GM20431 (cell line): ENCODE measurements around the gene C9orf85.
"Not testable (repeated sequence)": the region's sequence is repeated elsewhere in the genome, so short reads cannot be mapped to it uniquely, and the experiment has no call there.

Experiments
- in situ Hi-C: fragments of 300-500 bp; cut with MseI, MboI; formaldehyde crosslinking; loops from one replicate; pipeline ENCODE4 v1.15.0; 2020; ENCODE audit warnings: low sequenced_read_pairs; ENCODE audit not compliant: unreplicated experiment

The C9orf85 gene

DNA sequence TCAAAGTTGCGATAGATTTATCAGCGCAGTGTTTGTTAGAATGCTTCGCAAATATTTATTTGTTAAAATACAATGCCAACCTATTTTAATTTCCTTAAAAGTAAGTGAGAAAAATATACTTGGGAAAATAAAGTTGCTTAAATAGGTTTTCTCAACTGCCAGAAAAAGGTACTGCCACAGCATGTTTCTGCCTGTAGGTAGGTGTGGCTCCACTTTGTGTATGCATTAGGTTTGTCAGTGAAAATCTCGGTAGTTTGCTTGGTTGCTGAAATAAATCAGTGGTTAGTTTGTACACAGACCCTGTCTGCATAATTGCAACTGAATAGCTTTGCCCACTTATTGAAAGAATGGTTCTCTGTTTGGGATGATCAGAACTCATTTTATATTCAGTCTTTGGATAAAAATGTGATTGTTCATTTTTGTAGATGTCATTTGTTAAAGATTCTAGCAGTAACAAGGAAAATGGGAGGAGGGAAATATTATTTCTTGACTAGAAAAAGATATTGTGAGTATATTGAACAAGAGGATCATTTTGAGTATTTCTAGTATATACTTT is 25.7 kb downstream of the C9orf85 start:
- in situ Hi-C loops, result no loop called here

DNA sequence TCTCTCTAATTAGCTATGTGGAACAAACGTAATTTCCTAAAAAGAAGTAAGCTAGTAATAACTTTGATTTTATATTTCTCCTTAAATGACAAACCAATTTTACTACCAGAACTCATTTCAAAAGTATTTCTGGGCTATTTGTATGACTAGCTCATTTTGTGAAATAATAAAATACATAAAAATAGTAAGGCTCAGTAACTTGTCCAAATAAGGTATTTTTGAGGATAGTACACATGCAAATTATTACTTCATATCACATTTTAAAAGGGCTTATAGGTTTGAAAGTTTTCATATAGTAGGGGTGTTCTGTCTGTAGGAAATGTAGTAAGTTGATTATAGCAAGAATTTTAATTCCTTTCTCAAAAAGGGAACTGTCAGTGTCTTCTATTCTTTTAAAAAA is 26.5 kb downstream of the C9orf85 start:
- in situ Hi-C loops, result no loop called here

DNA sequence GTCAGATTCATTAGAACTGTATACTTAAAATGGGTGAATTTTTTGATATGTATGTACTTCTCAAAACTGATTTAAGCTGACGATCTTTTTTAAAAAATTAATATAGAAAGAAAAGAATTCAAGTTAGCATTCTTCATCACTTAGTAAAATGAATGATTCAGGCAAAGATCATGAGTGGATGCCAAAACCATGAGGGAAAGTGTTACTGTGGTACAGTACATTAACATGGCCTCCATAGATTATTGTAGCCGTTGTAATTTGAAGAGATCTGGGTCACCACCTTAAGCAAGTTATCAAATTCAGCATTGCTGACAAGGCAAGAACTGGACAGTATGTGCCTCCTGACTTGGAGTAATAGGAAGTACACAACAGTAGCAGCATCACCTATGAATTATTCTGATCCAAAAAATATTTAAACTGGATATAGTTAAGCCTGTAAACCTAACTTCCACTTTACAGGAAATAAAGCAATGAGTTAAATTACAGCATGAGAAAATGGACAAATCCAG is 29.7 kb downstream of the C9orf85 start:
- in situ Hi-C loops, result no loop called here

DNA sequence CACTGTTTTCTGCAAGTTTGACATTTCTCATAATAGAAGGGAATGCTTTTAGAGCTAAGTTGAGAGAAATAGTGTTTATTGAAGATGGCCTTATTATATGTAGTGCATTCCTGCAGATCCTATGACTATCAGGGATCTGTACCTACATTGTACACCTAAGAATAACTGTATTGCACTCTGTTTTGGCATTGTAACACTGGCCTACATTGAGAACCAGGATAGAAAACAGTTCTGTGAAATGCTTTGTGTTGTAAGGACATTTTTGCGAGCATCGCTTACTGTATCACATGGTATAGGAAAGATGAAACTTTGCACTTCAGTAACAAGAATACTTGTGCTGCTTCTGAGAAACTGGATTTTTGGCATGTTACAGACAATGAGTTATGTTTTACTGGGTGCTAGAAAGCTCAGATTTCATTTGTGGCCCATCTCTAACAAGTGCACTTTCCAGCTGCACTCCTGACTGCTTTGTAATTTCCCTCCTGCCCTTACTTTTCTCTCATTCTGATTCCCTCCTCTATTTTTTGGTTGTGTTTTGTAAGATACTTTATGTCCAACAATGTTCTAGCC is 30.6 kb downstream of the C9orf85 start:
- in situ Hi-C loops, result no loop called here

DNA sequence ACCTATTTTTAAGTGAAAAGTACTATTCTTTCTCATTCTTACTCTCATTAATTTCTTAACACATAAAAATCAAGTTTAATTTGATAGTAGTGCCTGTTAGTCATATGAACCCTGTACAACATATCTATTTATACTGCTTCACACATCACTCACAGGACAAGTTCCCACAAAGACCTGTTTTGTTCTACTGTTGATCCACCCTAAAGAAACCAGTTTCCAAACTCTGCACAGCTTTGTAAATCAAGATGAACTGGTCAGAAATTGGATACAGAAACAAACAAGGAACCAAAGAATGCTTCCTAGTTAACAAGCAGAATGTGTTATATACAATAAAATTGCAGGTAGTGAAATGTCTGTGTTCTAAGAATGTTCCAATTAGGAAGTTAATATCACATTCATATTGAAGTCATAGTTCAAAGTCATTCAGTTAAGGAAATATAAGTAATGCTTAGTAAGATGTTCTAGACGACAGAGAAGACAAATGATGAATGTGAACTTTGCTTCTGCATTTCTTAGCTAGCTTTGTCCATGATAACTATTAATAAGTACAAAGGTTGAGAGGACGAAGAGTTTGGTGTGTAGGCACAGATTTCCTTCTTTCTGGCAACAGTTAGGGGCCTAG is 33.4 kb downstream of the C9orf85 start:
- in situ Hi-C loops, result no loop called here

DNA sequence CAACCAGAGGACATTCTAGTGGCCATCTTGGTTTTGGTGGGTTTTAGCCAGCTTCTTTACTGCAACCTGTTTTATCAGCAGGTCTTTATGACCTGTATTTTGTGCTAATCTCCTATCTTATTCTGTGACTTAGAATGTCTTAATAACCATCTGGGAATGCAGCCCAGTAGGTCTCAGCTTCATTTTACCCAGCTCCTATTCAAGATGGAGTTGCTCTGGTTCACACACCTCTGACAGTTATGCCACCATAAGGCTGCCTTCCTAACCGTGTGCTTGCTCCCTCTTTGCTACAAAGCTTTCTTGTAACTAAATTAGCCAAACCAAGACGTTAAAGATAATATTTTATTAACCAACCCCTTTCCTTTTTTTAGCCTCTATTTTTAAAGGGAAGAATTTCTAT is 43.2 kb downstream of the C9orf85 start:
- in situ Hi-C loops, result not testable (repeated sequence)

DNA sequence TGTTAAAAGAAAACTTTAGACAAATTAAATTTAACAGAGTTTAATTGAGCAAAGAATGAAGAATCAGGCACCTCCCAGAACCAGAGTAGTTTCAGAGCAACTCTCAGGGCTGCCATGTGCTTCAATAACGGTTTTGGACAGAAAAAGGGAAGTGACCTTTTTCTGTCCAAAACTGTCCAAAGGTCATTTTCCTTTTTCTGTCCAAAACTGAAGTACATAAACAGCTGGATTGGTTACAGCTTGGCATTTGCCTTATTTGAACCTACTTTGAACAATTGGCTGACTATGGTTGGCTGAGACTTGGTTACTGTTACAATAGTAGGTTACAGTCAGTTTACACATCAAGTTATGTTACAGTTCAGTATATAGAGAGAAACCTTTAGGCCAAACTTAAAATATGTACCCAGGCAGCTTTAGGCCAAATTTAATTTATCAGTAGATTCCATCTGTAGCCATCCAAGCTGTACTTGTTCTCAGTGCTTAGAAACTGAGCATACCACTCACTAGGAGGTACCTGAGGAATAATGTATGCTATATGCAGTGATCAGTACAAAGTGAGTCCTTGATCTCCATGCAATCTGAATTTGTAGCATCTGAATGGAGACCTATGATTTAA is 44.0 kb downstream of the C9orf85 start:
- in situ Hi-C loops, result no loop called here

DNA sequence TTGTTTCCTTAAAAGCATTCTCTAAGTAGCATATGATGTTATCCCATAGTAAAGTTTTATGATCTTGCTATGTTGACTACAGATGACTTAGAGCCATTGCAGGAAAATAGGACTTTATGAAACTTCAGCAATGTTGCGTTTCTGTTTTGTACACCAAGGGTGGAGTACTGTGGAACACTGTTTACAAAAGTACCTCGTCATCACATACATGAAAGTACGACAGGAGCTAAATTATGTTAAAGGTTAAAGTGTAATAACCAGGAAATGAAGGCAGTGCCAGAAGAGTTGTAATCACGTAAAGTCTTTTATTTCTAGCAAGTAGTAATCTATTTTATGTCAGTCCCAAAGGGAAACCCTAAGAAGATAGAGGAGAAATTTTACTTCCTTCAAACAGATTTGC is 50.9 kb downstream of the C9orf85 start:
- in situ Hi-C loops, result no loop called here

DNA sequence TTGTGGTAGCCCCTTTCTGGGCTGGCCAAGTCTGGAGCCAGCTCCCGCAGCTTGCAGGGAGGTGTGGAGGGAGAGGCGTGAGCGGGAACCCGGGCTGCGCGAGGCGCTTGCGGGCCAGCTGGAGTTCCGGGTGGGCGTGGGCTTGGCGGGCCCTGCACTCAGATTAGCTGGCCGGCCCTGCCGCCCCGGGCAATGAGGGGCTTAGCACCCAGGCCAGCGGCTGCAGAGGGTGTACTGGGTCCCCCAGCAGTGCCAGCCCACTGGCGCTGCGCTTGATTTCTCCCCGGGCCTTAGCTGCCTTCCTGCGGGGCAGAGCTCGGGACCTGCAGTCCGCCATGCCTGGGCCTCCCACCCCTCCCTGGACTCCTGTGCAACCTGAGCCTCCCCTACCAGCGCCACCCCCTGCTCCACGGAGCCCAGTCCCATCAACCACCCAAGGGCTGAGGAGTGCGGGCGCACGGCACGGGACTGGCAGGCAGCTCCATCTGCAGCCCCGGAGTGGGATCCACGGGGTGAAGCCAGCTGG is 52.1 kb downstream of the C9orf85 start:
- in situ Hi-C loops, result not testable (repeated sequence)

DNA sequence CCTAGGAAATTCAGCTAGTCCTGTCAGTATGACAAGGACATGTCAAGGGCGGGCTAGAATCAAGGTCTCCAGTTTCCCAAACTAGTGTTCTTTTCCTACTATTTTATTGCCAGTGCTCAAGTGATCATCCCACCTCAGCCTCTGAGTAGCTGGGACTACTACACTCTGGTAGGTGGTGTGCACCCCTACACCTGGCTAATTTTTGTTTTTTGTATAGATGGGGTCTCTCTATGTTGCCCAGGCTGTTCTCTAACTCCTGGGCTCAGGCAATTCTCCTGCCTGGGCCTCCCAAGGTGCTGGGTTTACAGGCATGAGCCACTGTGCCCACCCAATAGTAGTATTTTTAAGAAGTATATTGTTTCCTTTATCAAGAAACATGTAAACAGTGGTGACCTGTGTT is 54.0 kb downstream of the C9orf85 start:
- in situ Hi-C loops, result no loop called here

DNA sequence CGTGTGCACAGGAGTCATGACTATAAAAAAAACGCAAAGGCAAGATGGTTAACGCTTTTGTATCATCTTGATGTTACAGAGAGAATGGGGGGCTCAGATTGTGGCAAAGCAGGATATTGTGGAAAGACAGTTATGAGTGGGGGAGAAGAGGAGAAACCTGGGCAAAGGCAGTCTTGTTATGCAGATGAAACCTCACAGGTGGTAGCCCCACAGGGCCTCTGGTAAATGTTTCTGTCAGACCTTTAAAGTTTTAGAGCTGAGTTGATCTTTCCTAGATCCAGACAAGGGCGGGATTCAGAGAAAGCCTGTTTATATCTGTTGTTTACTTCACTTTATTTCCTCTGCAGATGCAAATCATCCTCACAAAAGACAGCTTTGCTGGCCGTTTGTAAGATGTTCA is 55.2 kb downstream of the C9orf85 start:
- in situ Hi-C loops, result no loop called here

DNA sequence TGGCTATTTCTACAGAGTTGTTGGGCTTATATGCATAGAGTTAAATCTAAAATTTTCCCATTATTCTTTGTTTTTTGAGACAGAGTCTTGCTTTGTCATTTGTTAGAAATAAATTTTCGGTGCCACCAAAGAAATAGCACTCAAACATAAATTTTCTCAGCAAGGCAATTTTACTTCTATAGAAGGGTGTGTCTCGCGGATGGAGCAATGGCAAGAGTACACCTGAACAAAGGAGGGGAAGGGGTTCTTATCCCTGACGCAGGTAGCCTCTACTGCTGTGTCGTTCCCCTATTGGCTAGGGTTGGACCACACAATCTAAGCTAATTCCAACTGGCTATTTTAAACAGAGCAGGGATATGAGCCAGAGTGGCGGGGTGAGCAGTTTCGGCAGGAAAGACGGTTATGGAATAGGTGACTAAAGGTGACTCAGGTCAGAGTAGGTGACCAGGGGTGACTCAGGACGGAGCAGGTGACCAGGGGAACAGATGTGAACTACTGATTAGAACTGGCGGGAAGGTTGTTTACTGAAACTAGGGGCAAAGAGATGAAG is 57.2 kb downstream of the C9orf85 start:
- in situ Hi-C loops, result no loop called here

DNA sequence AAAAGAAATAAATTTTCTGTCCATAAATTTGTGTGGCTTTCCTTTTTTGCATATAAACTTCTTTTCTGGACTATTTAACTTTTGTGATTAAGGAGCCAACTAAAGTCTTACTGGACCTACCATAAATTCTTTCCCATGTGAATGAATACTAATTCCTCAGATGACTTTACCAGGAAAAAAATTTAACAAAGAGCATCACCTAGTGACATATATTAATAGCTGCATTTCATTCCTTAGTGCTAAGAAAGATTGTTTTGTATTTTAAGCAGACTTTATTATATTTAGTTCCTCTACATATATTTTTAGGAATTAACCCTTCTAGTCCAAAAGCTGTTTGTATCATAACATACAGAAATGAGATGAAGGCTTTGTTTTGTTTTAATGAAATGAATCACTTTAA is 64.4 kb downstream of the C9orf85 start:
- in situ Hi-C loops, result no loop called here

DNA sequence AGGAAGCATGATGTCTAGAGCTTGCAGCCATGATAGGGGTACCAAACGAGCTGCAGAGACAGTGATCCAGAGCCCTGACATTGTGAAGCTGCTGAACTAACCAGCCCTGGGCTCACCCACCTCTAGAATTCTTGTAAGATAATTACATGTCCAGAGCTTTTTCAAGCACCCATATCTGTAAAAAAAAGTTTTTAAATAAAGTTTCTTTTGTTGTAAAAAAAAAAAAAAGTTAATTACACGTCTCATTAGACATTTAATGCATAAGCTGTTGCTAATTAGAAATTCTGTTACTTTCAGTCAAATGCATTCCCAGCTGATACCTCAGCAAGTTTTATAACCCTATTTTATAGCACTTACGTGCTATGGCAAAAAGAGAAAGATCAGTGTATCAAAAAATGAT is 65.6 kb downstream of the C9orf85 start:
- in situ Hi-C loops, result no loop called here

DNA sequence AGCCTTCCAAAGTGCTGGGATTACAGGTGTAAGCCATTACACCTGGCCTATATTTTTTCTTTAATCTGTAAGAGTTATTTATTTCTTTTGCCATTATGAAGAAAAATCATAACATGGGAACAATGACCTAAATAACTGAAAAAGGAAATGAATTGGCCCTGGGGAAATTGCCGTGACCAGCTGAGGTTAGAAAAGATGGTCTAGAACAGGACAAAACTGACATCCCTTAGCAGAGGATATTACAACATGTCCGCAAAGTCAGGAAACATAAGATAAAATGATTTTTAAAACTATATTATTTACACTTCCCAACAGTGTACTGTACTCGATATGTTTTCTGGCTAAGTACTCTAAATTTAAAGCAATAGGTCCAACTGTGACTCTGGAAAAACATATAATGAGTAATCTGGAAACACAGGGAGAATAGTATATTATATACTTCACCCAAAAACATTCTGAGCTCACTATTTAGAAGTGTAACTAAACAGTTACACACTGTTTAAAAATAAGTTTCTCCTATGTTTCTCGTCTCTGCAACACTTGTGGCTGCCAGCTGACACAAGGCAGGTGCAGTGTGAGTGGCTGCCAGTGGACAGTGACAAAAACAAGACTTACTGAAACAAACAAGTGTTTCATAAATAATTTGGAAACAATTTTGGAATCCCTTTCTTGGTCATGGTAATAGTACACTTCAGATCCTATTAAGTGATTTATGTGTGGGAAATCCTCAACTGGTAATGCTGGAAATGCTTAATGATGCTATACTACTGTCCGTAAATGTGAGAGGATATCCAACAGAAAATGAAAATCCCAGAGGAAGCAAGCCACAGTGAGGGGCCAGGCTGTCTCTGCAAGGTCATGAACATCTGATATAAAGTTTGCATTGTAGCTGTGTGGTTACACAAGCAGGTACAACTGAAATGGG is 69.1 kb downstream of the C9orf85 start:
- in situ Hi-C loops, result no loop called here

DNA sequence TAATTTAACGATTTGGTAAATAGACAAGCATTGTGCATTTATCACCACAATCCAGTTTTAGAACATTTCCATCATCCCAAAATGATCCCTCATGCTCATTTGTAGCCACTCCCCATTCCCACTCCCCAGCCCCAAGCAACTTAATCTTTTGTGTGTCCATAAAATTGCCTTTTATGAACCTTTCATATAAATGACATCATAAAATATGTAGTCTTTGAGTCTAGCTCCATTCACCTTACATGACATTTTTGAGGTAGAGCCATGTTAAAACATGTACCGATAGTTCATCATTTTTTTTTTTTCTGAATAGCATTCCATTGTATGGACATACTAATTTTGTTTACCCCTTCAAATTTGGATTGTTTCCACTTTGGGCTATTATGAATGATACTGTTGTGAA is 70.5 kb downstream of the C9orf85 start:
- in situ Hi-C loops, result no loop called here

DNA sequence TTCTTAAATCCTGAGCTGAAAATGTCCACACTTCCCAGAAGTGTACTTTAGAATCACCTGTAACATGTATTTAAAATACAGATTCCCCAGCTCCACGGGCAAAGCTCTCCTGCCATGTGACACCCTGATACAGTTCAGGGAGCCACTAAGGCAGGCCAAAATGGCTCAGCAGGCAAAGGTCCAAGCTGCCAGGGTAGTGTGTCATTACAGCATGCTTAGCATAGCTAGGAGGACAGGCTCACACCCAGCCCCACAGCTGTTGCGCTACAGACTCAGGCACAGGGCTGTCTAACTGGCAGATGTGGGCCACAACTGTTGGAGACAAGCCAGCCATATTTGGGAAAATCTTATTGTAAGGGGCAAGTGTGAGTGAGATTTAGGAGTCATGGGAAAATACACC is 73.0 kb downstream of the C9orf85 start:
- in situ Hi-C loops, result no loop called here

DNA sequence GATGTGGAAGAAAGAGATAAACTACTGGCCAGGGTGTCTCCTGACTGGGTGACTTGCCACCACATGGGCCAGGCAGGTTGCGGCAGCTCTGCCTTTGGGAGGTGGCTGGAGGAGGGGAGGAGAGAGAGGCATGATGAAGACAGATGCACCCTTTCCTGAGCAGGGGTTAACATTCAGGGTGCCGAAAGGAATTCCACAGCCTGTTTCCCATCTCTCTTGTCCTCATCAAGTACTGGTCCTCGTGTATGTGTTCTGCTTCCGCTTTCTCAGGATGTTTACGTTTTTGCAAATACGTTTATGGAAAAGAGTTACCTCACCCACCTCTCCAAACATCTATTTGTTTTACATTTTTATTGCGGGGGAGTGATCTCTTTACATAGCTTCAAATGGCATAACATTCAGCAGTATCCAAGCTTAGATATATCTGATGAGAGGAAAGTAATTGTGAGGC is 73.4 kb downstream of the C9orf85 start:
- in situ Hi-C loops, result no loop called here

DNA sequence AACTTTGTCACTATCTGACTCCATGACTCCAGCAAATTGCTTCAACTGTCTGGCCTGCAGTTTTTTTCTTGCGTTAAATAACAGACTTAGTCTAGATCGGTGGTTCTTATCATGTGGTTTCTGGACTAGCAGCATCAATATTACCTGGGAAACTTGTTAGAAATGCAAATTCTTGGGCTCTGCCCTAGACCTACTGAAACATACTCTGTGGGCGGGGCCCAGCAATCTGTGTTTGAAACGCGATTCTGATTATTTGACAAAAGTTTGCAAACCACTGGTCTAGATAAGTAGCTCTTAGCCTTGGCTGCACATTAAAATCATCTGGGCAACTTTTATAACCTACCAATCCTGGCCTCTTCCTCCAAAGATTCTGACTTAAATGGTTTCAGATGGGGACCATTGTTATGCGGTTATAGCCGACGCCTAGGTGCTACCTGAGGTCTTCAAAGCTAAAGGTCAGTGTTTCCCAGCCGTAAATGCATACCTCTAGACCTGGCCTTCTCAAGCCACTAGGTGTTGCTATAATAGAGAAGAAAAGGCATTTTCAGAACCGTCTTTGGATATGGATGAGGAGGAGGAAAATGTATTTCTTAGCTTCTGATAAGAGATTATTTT is 74.0 kb downstream of the C9orf85 start:
- in situ Hi-C loops, result no loop called here
